ENCODE results near the gene SHB.

Gene SHB

DNA sequence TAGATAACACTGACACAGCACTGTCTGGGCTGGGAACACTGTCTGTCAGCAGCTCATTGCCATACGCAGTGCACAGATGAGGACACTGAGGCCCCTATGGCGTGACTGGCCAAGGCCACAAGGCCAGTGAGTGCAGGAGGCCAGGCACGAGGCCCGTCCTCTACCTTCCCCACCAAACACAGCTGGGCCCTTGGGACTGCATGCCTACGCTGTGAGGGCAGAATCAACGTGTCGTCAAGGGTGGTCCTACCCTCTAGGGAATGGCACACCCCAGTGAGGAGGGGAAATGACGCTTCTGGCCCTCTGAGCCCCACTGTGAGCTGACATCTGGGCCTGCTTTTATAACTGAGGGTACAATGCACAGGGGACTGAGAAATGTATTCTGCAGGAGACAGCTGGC, 123.0 kb downstream of the SHB start:
- H3K4me3 ChIP-seq (ENCODE audit: low read depth, low read length): no peak overlapping the region
- peaks cover 52% of the 10 kb centered on the region for H3K36me3 ChIP-seq (replicated peaks)
- in situ Hi-C loops (cut with HindIII; ENCODE audit: low pct_ligation_motif_present, low sequenced_read_pairs): no loop called here
- no peak overlapping the region for H3K27ac ChIP-seq
- TF ChIP-seq, protein P1, sequence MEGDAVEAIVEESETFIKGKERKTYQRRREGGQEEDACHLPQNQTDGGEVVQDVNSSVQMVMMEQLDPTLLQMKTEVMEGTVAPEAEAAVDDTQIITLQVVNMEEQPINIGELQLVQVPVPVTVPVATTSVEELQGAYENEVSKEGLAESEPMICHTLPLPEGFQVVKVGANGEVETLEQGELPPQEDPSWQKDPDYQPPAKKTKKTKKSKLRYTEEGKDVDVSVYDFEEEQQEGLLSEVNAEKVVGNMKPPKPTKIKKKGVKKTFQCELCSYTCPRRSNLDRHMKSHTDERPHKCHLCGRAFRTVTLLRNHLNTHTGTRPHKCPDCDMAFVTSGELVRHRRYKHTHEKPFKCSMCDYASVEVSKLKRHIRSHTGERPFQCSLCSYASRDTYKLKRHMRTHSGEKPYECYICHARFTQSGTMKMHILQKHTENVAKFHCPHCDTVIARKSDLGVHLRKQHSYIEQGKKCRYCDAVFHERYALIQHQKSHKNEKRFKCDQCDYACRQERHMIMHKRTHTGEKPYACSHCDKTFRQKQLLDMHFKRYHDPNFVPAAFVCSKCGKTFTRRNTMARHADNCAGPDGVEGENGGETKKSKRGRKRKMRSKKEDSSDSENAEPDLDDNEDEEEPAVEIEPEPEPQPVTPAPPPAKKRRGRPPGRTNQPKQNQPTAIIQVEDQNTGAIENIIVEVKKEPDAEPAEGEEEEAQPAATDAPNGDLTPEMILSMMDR (IDR thresholded peaks at IDR 0.05; ENCODE audit: low read depth, low read length, missing control alignments): no peak
- no peaks in the 10 kb centered on the region for H3K27me3 ChIP-seq (replicated peaks)
- DNase-seq: no peak

DNA sequence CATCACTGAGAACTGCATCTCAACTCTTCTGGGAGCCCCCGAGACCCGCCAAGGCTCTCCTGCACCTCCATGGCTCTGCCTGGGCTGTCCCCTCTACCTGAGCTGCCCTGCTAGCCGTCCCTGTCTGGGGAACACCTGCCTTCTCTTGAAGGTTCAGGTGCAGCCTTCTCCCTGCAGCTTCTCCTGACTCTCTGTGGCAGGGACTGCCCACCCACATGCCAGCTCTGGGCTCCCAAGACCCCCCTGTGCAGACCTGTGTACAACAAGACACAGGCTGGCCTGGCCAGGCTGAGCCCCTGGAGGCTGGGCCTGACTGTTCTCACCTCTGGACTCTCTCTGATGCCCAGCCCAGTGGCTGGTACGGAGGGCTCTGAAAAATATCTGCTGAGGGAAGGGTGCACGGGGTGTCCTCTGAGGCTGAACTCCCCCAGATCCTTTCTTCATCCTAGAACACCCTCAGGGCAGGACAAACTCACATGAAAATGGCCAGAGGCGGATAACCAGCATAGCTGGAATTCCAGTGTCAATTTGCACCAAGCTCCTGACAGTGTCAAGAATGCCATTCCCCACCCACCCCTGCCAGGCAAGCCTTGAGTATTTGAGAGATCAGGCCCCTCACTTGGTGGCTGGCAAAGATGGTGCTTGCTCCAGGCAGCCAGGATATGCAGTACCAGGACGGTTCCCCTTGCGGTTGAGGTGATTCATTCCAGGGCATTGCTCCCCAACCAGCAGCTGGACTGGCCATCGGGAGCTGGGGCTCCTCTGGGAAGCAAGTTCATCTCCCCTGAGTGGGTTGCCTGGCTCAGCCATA, 124.2 kb downstream of the SHB start:
- TF ChIP-seq, protein P1 (IDR thresholded peaks at IDR 0.05; ENCODE audit: low read depth, low read length, missing control alignments): no peak
- peaks cover 50% of the 10 kb centered on the region for H3K36me3 ChIP-seq (replicated peaks)
- in situ Hi-C loops (cut with HindIII; ENCODE audit: low pct_ligation_motif_present, low sequenced_read_pairs): no loop called here

DNA sequence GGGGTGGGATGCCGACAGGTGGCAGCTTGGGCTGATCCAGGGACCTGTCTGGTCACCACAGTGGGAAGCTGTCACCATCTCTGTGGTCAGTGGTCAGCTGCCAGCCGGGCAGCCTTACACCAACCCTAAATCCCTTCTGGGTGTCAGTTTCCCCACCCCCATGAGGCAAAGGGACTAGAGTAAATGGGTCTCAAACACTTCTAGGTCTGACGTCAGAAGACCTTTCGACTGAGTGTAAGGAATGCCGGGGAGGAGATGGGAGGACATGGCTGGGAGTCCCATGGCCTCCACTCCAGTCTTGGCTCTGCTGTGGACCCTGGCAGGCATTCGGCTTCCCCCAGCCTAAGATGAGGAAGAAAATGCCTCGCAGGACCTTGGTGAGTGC, 124.8 kb downstream of the SHB start:
- Histone ChIP-seq H3K27me3 (replicated peaks) (no peaks in the 10 kb centered on the region), H3K27ac (peak overlapping the region; percentile 43), H3K4me3 (ENCODE audit: low read depth, low read length) (no peak overlapping the region), H3K36me3 (replicated peaks) (peaks cover 54% of the 10 kb centered on the region)
- no peak for DNase-seq
- TF ChIP-seq, protein P1 (IDR thresholded peaks at IDR 0.05; ENCODE audit: low read depth, low read length, missing control alignments): no peak
- in situ Hi-C loops (cut with HindIII; ENCODE audit: low pct_ligation_motif_present, low sequenced_read_pairs): no loop called here

More for the DNA sequence above, 124.2 kb downstream of the SHB start:
- H3K27ac ChIP-seq: peak overlapping the region; percentile 43
- DNase-seq: no peak
- H3K4me3 ChIP-seq (ENCODE audit: low read depth, low read length): no peak overlapping the region
- no peaks in the 10 kb centered on the region for H3K27me3 ChIP-seq (replicated peaks)

DNA sequence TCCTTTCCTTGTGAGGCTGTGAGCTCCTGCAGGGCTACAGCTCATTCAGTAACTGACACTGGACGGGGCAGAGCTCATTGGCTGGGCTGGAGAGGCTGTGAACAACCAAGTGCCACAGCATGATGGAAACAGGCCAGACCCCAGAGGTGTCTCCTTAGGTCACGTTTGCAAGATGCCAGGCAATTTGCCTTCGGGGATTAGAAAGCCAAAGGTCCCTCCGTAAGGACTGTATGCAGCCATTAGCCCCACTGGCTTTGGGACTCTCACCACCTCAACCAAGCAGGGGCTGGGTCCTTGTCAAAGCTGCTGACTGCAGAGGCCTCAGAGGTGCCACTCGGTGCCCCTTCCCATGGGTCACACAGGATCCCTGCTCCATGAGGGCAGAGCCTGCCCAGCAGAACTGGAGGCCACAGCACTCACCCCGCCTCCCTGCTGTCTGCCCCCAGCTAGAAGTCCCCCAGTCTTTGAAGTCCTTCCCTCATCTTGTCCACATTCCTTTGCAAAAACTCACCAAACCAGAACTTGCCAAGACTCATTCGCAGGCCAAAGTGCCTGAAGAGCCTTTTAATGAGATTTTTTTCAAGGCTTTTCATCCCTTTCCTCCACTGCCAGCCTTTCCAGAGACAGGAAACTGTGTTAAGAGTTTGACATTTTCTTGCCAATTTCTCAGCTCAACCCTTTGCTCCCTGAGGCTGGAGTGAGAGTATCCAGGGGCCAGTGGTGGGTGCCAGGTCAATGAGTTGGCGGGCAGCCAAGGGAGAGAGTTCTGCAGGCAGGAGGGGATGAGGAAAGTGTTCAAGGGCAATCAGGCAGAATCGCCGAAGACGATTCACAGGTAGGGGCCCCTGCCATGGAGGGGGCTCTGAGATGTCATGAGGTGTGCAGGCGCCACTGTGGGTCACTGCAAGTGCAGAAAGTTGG, 125.4 kb downstream of the SHB start:
- H3K27me3 ChIP-seq (replicated peaks): no peaks in the 10 kb centered on the region
- no peak overlapping the region for H3K4me3 ChIP-seq (ENCODE audit: low read depth, low read length)
- peak overlapping the region; percentile 43 for H3K27ac ChIP-seq
- in situ Hi-C loops (cut with HindIII; ENCODE audit: low pct_ligation_motif_present, low sequenced_read_pairs): no loop called here
- peak; percentile 75 for DNase-seq
- H3K36me3 ChIP-seq (replicated peaks): peaks cover 54% of the 10 kb centered on the region
- TF ChIP-seq, protein P1 (IDR thresholded peaks at IDR 0.05; ENCODE audit: low read depth, low read length, missing control alignments): no peak

DNA sequence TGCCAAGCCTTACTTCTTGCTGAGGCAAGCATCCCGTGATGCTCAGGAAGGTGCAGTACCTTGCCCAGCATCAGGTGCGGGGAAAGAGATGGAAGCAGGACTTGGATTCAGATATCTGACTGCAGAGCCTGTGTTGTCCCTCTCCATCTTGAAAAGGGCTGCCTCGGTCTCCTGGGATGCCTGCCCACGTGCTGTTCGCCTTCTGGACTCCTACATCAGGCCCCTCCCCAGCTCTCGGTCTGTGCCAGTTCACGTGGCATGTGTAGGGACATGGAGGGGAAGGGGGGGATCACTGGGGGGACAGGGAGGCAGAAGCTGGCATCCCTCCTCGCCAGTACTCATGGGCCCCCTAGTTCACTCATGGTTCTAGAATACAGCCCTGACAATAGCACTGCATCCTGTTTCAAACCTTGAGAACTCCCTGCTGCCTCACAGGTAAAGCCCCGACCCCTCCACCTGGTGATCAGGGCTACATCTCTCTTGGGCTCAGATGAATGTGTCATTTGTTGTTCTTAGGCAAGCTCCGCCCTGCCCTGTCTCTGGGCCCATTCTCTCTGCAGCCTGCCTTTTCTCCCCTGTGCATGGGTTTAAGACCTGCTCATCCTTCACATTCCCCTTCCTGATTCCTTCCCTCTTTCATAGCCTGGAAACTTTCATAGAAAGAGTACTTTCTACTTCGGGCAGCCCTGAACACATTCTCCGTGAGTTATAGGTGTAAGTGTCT, 126.2 kb downstream of the SHB start:
- Histone ChIP-seq H3K4me3 (ENCODE audit: low read depth, low read length) (no peak overlapping the region), H3K36me3 (replicated peaks) (peaks cover 46% of the 10 kb centered on the region), H3K27ac (no peak overlapping the region), H3K27me3 (replicated peaks) (no peaks in the 10 kb centered on the region)
- DNase-seq: no peak
- TF ChIP-seq, protein P1 (IDR thresholded peaks at IDR 0.05; ENCODE audit: low read depth, low read length, missing control alignments): no peak
- in situ Hi-C loops (cut with HindIII; ENCODE audit: low pct_ligation_motif_present, low sequenced_read_pairs): no loop called here
